GM19238 (cell line): ENCODE measurements around the gene MYDGF.
"Not testable (repeated sequence)": the region's sequence is repeated elsewhere in the genome, so short reads cannot be mapped to it uniquely, and the experiment has no call there.

Source experiments
- DNase-seq: peaks from one replicate; pipeline ENCODE4 v3.0.0; 2011; ENCODE audit warnings: low spot score; ENCODE audit not compliant: insufficient read length

Gene MYDGF

GRCh38 chr19:4669723-4670480 is at the start of gene MYDGF:
Gene MYDGF (minus strand): TSS chr19:4670342. CDS start chr19:4670334, 8 bp downstream.
- DNase-seq: peak; percentile 99

- no peak for DNase-seq
Measured at GRCh38 chr19:4719499-4719866, 49.3 kb upstream of the MYDGF start.

- no peak for DNase-seq
Measured at GRCh38 chr19:4717966-4718701, 48.0 kb upstream of the MYDGF start.

GRCh38 chr19:4717191-4717965 is 47.2 kb upstream of the MYDGF start:
- no peak for DNase-seq

- no peak for DNase-seq
Measured at GRCh38 chr19:4715529-4716221, 45.5 kb upstream of the MYDGF start.

- DNase-seq: not testable (repeated sequence)
Measured at GRCh38 chr19:4715178-4715528, 45.0 kb upstream of the MYDGF start.

- no peak for DNase-seq
Measured at GRCh38 chr19:4714016-4714415, 43.9 kb upstream of the MYDGF start.

GRCh38 chr19:4713384-4713951 is 43.3 kb upstream of the MYDGF start:
- no peak for DNase-seq

- no peak for DNase-seq
Measured at GRCh38 chr19:4712771-4713170, 42.6 kb upstream of the MYDGF start.

- no peak for DNase-seq
Measured at GRCh38 chr19:4711211-4711610, 41.1 kb upstream of the MYDGF start.

GRCh38 chr19:4710281-4710600 is 40.1 kb upstream of the MYDGF start:
- no peak for DNase-seq

- DNase-seq: no peak
Measured at GRCh38 chr19:4709440-4710280, 39.5 kb upstream of the MYDGF start.

- DNase-seq: no peak
Measured at GRCh38 chr19:4707956-4708650, 38.0 kb upstream of the MYDGF start.

GRCh38 chr19:4707322-4707721 is 37.2 kb upstream of the MYDGF start:
- DNase-seq: no peak

- DNase-seq: no peak
Measured at GRCh38 chr19:4705413-4706131, 35.4 kb upstream of the MYDGF start.

GRCh38 chr19:4704317-4704673 is 34.2 kb upstream of the MYDGF start:
- DNase-seq: no peak

- no peak for DNase-seq
Measured at GRCh38 chr19:4703671-4704316, 33.7 kb upstream of the MYDGF start.

- no peak for DNase-seq
Measured at GRCh38 chr19:4702764-4703163, 32.6 kb upstream of the MYDGF start.

- no peak for DNase-seq
Measured at GRCh38 chr19:4701557-4701956, 31.4 kb upstream of the MYDGF start.
